Measurements from ENCODE around the gene HSPA5.
"Not testable (repeated sequence)": the region's sequence is repeated elsewhere in the genome, so short reads cannot be mapped to it uniquely, and the experiment has no call there.

The HSPA5 gene

GRCh38 chr9:125241000-125241862, at the start of gene HSPA5:
Gene HSPA5, minus strand, starts transcription at chr9:125241343. Its CDS starts 217 bp downstream, at chr9:125241126.
- DNase-seq (ENCODE audit: low read depth, low spot score), result peak; percentile 99

GRCh38 chr9:125286935-125287433, 45.8 kb upstream of the HSPA5 start:
- not testable (repeated sequence) for DNase-seq (ENCODE audit: low read depth, low spot score)

- DNase-seq (ENCODE audit: low read depth, low spot score), result no peak
These were observed 43.7 kb upstream of the HSPA5 start for GRCh38 chr9:125284855-125285254.

DNA sequence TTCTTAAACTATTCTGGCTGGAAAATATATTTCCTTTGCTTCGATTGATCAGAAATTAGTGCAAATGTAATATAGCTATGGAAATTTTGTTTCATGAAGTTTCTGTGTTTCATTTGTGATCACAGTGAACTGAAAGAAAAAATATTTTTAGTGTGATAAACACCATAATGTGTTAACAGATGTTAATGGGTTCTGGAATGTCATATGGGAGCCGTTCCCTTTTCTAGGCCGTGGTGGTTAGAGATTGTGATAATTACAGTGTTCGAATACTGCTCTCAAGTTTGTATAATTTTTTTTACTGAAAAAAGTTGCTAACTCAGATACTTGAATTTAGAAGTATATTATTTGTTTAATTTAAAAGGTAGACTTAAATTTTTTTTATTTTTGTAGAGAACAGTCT, 39.8 kb upstream of the HSPA5 start:
- no peak for DNase-seq (ENCODE audit: low read depth, low spot score)

- no peak for DNase-seq (ENCODE audit: low read depth, low spot score)
These were observed 36.3 kb upstream of the HSPA5 start for GRCh38 chr9:125277411-125277810.

DNA sequence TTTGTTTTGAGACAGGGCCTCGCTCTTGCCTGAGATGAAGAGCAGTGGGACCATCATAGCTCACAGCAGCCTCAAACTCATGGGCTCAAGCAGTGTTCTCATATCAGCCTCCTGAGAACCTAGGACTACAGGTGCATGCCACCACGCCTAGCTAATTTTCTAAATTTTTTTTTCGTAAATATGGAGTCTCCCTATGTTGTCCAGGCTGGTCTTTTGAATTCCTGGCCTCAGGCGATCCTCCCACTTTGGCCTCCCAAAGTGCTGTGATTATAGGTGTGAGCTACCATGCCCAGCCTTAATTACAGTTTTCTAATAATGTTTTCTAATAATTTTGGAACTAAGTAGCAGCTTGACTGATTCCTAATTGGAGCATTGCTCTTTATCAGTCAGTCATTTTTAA, 35.6 kb upstream of the HSPA5 start:
- DNase-seq (ENCODE audit: low read depth, low spot score), result no peak

DNA sequence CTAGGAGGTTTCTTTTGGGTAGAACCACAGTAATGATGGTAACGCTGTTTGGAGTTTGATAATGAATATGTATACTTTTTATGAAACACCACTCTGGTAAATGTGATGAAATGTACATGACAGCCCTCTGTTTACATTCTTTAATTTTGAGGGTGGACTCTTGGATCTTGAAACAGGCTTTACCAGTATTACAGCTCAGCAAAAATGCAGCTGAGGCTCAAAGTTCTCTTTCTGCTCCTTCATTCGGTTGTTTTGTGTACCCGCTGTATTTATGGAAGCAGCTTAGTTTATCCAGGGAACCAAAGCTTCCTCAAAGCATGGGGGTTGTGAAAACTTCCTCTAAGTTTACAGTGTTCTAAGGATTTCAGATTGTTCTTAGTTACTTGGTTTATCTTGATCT, 31.6 kb upstream of the HSPA5 start:
- DNase-seq (ENCODE audit: low read depth, low spot score), result no peak

DNA sequence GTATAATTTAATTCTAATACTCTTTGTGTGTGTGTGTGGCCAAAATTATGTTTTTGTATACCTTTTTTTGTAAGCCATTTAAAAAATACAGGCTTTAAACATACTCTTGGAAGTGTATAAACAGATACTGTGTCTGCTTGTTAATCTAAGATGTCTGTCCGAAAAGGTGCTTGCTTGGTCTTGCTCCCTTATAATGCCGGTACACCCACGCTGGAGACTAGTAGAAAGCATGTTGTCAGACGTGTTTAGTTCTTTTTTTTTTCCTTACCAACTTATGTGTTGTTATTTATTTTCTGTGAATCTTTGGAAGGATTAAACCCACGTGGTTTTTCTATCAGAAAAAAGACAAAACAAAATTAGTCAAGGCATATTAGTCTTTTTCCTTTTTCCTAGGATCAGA, 29.9 kb upstream of the HSPA5 start:
- DNase-seq (ENCODE audit: low read depth, low spot score), result no peak

DNA sequence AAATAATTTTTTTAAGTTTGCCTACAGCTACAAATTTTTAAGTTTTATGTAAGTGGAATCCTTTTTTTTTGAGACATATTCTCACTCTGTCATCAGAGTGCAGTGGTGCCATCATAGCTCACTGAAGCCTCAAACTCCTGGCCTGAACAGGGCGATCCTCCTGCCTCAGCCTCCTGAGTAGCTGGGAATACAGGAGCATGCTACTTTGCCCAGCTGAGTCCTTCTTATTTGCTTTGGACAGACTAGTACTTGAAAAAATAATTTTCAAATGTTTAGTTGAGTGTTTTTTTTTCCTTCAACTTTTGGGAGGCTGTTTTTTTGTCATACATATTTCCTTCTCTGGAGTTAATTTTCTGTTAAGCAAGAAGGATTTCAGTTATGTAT, 27.9 kb upstream of the HSPA5 start:
- no peak for DNase-seq (ENCODE audit: low read depth, low spot score)

DNA sequence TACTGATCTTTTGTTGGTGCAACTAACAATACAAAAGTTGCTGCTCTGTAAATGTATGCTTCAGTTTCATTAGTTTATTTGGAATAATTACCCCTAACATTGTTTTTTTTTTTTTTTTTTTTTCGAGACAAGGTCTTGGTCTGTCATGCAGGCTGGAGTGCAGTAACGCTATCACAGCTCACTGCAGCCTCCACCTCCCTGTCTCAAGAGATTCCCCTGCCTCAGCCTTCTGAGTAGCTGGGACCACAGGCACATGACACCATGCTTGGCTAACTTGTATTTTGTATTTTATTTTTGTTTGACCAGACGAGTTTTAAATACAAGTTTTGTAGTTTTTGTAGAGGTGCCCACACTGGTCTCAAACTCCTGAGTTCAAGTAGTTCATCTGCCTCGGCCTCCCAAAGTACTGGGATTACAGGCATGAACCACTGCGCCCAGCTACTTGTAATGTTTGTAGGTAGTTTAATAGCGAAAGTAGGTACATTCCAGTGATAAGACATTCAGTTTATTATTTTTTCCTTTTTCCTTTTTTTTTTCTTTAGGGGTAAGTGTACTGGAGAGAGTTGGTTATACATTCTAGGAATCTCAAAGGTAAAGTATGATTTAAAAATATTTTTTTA, 27.4 kb upstream of the HSPA5 start:
- no peak for DNase-seq (ENCODE audit: low read depth, low spot score)

GRCh38 chr9:125264068-125264467, 22.9 kb upstream of the HSPA5 start:
- not testable (repeated sequence) for DNase-seq (ENCODE audit: low read depth, low spot score)

- no peak for DNase-seq (ENCODE audit: low read depth, low spot score)
These were observed 21.3 kb upstream of the HSPA5 start for GRCh38 chr9:125262294-125262991.

GRCh38 chr9:125261501-125262293, 20.6 kb upstream of the HSPA5 start, which contains the start of gene GAPVD1:
Gene GAPVD1, plus strand, starts transcription at chr9:125261826. Its CDS starts 37,096 bp downstream, at chr9:125298922.
- DNase-seq (ENCODE audit: low read depth, low spot score), result peak; percentile 36

DNA sequence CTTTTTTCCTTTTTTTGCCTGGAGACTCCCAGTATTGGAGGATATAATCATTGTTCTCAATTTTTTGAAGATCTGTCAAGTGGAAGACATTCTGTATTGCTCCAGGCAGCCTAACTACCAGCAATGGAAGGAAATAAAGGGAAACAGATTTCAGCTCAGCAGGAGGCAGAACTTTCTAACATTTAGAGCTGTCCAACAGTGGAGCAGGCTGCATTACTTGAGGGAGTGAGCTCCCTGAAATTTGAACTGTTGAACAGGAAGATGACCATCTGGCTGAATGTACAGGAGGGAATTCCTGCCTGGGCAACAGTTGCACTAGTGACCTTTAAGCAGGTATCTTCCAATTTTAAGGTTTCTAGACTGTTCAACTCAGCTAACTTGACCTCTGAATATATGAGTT, 19.4 kb upstream of the HSPA5 start:
- peak; percentile 20 for DNase-seq (ENCODE audit: low read depth, low spot score)

DNA sequence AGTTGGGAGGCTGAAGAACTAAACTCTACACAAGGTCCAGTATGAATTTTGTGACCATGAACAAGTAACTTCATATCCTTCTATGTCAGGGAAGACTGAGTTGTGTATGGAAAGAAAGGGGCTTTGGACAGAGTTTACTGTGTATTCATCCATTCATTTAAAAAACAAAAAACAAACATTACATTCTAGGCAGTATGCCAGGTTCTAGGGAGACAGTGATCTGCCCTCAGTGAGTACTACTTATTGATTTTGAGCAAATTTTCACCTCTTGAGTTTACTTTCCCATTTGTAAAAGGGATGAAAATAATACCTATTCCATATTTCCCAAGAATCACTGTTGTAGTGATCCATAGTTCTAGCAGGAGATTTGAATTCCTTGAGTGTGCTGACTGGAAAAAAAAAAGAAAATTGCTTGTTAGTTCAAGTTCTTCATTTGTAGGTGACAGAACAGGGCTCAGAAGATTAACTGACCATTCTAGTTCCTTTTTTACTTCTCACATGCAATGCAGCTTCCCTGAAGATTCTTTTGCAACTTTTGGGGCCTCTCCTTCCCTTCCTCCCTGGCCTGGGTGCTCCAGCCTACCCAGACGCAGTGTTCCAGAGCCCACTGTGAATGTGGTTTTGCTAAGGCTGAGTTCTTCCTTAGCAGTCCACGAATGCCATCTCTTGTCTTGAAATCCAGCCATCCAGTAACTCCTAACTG, 17.8 kb upstream of the HSPA5 start:
- no peak for DNase-seq (ENCODE audit: low read depth, low spot score)

DNA sequence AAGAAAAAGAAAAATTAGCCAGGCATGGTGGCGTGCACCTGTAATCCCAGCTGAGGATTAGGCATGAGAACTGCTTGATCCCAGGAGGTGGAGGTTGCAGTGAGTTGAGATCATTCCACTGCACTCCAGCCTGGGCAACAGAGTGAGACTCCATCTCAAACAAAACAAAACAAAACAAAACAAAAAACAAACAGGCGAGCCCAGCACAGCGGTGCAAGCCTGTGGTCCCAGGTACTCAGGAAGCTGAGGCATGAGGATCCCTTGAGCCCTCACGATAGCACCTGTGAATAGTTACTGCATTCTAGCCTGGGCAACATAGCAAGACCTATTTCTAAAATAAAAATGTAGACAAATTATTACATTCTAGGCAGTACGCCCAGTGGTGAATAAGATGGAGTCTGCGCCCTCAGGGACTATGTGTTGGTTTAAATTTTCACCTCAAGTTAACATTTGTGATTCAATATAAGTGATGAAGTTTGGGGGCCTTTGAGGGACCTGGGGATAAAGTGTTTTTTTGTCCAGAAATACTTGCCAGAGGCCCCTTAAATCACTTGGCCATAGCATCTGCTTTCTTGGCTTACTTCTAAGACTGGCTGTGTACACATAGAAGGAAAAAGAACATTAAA, 17.1 kb upstream of the HSPA5 start:
- DNase-seq (ENCODE audit: low read depth, low spot score), result no peak

- DNase-seq (ENCODE audit: low read depth, low spot score), result no peak
These were observed 14.7 kb upstream of the HSPA5 start for GRCh38 chr9:125255781-125256391.

DNA sequence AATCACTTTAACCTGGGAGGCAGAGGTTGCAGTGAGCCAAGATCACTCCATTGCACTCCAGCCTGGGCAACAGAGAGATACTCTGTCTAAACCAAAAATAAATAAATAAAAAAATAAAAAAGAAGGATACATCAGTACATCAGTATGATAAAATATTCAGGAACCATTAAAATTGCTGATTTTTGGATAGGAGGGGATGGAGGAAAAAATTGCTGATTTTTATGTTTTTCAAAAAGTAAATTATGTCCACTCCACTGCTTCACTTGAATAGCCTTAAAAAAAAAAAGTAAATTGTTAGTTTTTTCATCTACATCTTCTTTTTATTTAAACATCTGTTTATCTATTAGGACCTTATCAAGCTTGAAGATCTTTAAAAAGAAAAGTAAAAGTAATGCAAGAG, 13.1 kb upstream of the HSPA5 start:
- no peak for DNase-seq (ENCODE audit: low read depth, low spot score)

DNA sequence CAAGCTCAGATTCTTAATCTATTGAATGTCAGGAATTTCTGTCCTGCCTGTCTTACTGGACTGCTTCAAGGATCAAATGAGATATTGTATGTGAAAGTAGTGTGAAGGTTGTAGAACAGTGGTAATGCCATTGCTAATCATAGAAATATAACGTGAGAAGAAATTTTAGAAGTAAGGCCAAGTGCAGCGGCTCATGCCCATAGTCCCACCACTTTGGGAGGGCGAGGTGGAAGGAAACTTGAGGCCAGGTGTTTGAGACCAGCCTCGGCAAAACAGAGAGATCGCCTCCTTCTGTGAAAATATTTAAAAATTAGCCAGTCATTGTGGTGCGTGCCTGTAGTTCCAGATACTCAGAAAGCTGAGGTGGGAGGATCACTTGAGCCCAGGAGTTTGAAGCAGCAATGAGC, 5.1 kb upstream of the HSPA5 start:
- DNase-seq (ENCODE audit: low read depth, low spot score), result no peak

GRCh38 chr9:125243792-125244260, 2.7 kb upstream of the HSPA5 start:
- no peak for DNase-seq (ENCODE audit: low read depth, low spot score)
